Common myeloid progenitor, CD34-positive (primary cell): ENCODE data around the gene RIC8B.

Experiments
- CTCF ChIA-PET: fragments of 350-600 bp; sonication (Branson Sonifier 250); formaldehyde crosslinking; loops from one replicate; lab custom pipeline; 2021; ENCODE audit warnings: antibody characterized with exemption; lab: Charles Lee
- POLR2A ChIA-PET: fragments of 350-600 bp; sonication (Branson Sonifier 250); formaldehyde crosslinking; loops from one replicate; lab custom pipeline; 2021; ENCODE audit warnings: antibody characterized with exemption; lab: Charles Lee
- DNase-seq, 3 donors: peaks; one replicate each; pipeline versions ENCODE4 v3.0.0 to v3.0.0-alpha.2; 2013
- H3K27ac ChIP-seq, 2 experiments: 1 replicate in 1 of 2; 2 replicates in 1 of 2; pipeline ENCODE4 v1.7.0; 2013; ENCODE audit warnings: inconsistent platforms in 2 of 2, low read length in 2 of 2, mild to moderate bottlenecking in 2 of 2, low read depth in 1 of 2, moderate library complexity in 1 of 2; ENCODE audit not compliant: severe bottlenecking in 2 of 2, insufficient read depth in 1 of 2, poor library complexity in 1 of 2
- H3K27me3 ChIP-seq, 5 experiments: replicated peaks in 2 of 5; 1 replicate in 3 of 5; 2 replicates in 2 of 5; pipeline versions ENCODE4 v1.6.1 to v1.7.0; 2013; ENCODE audit warnings: low read length in 4 of 5, mild to moderate bottlenecking in 2 of 5, moderate library complexity in 2 of 5, inconsistent platforms in 1 of 5; ENCODE audit not compliant: insufficient read depth in 5 of 5, control insufficient read depth in 4 of 5
- H3K36me3 ChIP-seq, 4 experiments: 1 replicate in 2 of 4; 2 replicates in 2 of 4; pipeline versions ENCODE4 v1.6.1 to v1.7.0; 2013; ENCODE audit warnings: low read length in 3 of 4, control low read depth in 1 of 4, mild to moderate bottlenecking in 1 of 4; ENCODE audit not compliant: control insufficient read depth in 4 of 4, insufficient read depth in 4 of 4
- H3K4me1 ChIP-seq, 4 experiments: 1 replicate in 3 of 4; 2 replicates in 1 of 4; pipeline versions ENCODE4 v1.6.1 to v1.7.1; 2013; ENCODE audit warnings: low read length in 3 of 4, mild to moderate bottlenecking in 3 of 4, control low read depth in 1 of 4, inconsistent platforms in 1 of 4, moderate library complexity in 1 of 4; ENCODE audit not compliant: control insufficient read depth in 4 of 4, insufficient read depth in 4 of 4; ENCODE audit errors: control extremely low read depth in 1 of 4
- H3K4me3 ChIP-seq, 7 experiments: 1 replicate in 4 of 7; 2 replicates in 3 of 7; pipeline versions ENCODE4 v1.5.1 to v1.7.0; 2013; ENCODE audit warnings: mild to moderate bottlenecking in 7 of 7, low read length in 6 of 7, moderate library complexity in 6 of 7, inconsistent platforms in 2 of 7, low read depth in 2 of 7, control low read depth in 1 of 7; ENCODE audit not compliant: insufficient read depth in 4 of 7, control insufficient read depth in 1 of 7; ENCODE audit errors: extremely low read depth in 1 of 7
- H3K9me3 ChIP-seq, 5 experiments: 1 replicate in 4 of 5; 2 replicates in 1 of 5; pipeline versions ENCODE4 v1.6.1 to v1.7.1; 2013; ENCODE audit warnings: low read length in 4 of 5, mild to moderate bottlenecking in 2 of 5, inconsistent platforms in 1 of 5, low read depth in 1 of 5, moderate library complexity in 1 of 5; ENCODE audit not compliant: control insufficient read depth in 4 of 5, insufficient read depth in 2 of 5; ENCODE audit errors: control extremely low read depth in 1 of 5
- WGBS: methylation state at CpG from one replicate; pipeline ENCODE4 v1.1.5; 2013; ENCODE audit not compliant: insufficient coverage; 5-methylcytosine and 5-hydroxymethylcytosine counted together

The RIC8B gene

DNA sequence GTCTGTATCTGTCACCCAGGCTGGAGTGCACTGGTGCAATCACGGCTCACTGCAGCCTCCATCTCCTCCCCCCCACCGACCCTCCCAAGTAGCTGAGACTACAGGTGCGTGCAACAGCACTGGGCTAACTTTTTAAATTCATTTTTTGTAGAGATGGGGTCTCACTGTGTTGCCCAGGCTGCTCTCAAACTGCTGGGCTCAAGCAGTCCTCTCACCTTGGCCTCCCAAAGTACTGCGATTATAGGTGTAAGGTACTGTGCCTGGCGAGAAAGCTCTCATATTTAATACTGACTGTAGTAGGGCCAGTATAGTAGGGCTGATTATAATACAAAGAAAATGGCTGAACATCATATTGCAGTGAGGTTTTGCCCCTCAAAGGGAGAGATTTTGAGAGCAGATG, 2.4 kb downstream of the RIC8B start:
- ChIA-PET POLR2A (no interaction called here), CTCF (no interaction called here)
- no CpG with 5 or more reads among the region's 5 CpGs for WGBS

DNA sequence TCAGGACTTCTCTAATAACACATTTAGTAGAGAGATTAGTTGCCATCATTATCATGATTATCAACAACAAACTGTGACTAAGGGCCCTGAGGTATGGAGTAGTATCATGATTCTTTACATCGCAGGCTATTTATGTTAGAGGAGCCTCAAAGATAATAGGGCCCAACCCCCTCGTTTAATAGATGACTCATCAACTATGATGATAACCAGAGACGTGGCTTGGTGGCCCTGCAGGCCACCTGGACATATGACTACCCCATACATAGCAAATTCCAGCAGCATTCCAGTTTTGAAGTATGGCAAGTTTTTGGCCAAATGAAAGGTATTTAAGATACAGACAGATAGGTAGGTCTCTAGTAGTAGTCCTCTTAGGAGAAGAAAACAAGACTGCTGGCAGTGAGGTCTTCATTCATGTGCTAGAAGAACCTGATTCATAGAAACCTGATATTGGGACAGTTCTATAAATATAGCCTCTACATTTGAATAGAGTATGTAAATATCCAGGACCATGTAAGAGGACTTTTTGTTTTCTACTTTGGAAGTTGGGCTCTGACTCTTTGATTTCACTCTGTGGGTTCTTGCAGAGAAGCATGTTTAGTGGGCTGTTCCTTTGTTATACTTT, 5.6 kb downstream of the RIC8B start:
- Histone ChIP-seq H3K9me3 (no peaks in the 10 kb centered on the region), H3K27me3 (no peaks in the 10 kb centered on the region), H3K36me3 (peaks cover 2 to 9% (median 3%) of the 10 kb centered on the region in 4 experiments), H3K4me1 (peaks cover 0 to 8% (median 3%) of the 10 kb centered on the region in 4 experiments), H3K27ac (no peak overlapping the region), H3K4me3 (no peak overlapping the region)
- ChIA-PET POLR2A (no interaction called here), CTCF (no interaction called here)
- WGBS, result 100% methylated on average over 1 of the region's 3 CpGs
- peak in 2 of 3 donors; percentile 3 to 26 for DNase-seq

More for the DNA sequence above, 2.4 kb downstream of the RIC8B start:
- Histone ChIP-seq H3K27ac (no peak overlapping the region), H3K36me3 (no peaks in the 10 kb centered on the region), H3K4me3 (no peak overlapping the region), H3K9me3 (no peaks in the 10 kb centered on the region), H3K4me1 (peaks cover 0 to 23% (median 11%) of the 10 kb centered on the region in 4 experiments), H3K27me3 (no peaks in the 10 kb centered on the region)
- DNase-seq, result no peak

DNA sequence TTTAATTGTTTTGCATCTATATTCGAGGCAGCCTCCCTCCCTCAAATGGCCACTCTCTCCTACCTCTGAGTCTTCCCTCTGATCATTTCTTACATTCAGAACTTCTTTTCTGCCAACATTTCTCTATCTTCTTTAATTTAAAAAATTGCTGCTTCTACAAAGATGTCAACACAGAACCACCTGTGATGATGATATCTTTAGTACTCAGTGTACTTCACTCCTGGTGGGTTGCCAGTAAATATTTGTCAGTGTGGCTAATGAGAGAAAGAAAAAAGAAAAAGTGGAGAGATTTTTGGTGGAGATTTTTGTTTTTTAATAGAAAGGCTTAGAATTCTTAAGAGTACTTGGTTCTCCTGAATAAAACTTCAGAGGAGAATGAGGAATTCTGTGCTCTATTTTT, 8.1 kb downstream of the RIC8B start:
- Histone ChIP-seq H3K27ac (no peak overlapping the region), H3K4me1 (no peaks in the 10 kb centered on the region), H3K36me3 (peaks cover 3 to 15% (median 7%) of the 10 kb centered on the region in 4 experiments), H3K4me3 (no peak overlapping the region), H3K27me3 (no peaks in the 10 kb centered on the region), H3K9me3 (no peaks in the 10 kb centered on the region)
- no peak for DNase-seq
- POLR2A ChIA-PET, result no interaction called here
- CTCF ChIA-PET, result no interaction called here
- 100% methylated on average over 1 of the region's 1 CpG for WGBS

DNA sequence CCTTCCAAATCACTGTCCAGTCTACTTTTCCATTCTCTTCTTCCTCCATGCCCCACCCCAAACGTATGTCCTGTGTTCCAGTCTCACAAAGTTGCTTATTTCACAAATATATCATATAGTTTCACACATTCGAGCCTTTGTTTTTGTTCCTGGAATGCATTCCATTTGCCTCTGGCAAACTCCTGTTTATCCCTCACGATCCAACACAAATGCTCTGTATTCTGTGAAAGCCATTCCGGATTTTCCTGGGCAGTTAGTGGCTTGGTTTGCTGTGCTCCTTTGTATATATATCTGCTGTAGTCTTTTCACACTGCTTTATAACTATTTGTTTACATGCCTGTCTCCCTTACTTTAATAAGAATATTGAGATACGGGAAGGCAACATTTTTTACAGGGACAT, 9.0 kb downstream of the RIC8B start:
- Histone ChIP-seq H3K27ac (no peak overlapping the region), H3K4me3 (no peak overlapping the region), H3K36me3 (peaks cover 3 to 15% (median 7%) of the 10 kb centered on the region in 4 experiments), H3K9me3 (no peaks in the 10 kb centered on the region), H3K27me3 (no peaks in the 10 kb centered on the region), H3K4me1 (no peaks in the 10 kb centered on the region)
- POLR2A ChIA-PET, result no interaction called here
- WGBS, result 100% methylated on average over 3 of the region's 5 CpGs
- no peak for DNase-seq
- CTCF ChIA-PET, result no interaction called here

DNA sequence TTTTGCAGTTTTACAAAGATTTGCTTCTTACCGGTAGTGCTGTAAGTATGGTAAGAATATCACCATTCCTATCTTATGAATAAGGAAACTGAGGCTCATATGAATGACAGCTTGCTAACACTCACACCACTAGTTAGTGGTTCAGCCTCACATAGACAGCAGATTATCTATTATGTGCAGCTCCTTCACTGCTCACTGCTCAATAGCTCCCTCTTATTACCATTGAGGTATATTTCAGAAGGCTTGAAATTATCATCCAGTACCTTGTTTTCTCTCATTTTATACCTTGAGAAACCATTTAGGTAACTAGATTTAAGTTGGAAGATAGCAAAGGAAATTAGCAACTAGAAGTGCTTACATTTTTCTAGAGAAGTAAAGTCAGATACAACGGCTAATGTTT, 15.5 kb downstream of the RIC8B start:
- no peak overlapping the region for H3K4me3 ChIP-seq
- ChIA-PET POLR2A (no interaction called here), CTCF (no interaction called here)
- H3K27ac ChIP-seq, result no peak overlapping the region
- no peaks in the 10 kb centered on the region for H3K27me3 ChIP-seq
- H3K36me3 ChIP-seq, result peaks cover 0 to 26% (median 15%) of the 10 kb centered on the region in 4 experiments
- no peaks in the 10 kb centered on the region for H3K4me1 ChIP-seq
- H3K9me3 ChIP-seq, result no peaks in the 10 kb centered on the region
- 100% methylated on average over 1 of the region's 2 CpGs for WGBS
- no peak for DNase-seq

DNA sequence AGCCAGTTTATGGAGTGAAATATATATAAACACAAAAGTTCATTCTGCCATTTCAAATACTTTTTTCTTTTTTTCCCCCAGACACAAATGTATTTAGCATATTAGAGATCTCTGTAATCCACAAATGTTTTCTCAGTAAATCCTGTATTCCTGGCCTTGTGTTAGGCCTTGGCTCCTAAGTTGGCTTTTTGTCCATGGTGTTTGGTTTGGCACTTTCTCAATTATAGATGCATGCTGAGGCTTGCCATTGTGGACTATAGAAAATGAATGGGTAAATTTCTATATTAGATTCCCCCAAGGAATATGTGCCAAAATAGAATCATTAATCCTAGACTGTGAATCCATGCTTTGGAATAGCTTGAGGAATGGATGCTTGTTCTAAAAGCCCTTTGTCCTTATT, 17.0 kb downstream of the RIC8B start:
- DNase-seq, result no peak
- Histone ChIP-seq H3K27ac (no peak overlapping the region), H3K9me3 (no peaks in the 10 kb centered on the region), H3K4me1 (no peaks in the 10 kb centered on the region), H3K4me3 (no peak overlapping the region), H3K27me3 (no peaks in the 10 kb centered on the region), H3K36me3 (peaks cover 0 to 22% (median 13%) of the 10 kb centered on the region in 4 experiments)
- ChIA-PET CTCF (no interaction called here), POLR2A (no interaction called here)

DNA sequence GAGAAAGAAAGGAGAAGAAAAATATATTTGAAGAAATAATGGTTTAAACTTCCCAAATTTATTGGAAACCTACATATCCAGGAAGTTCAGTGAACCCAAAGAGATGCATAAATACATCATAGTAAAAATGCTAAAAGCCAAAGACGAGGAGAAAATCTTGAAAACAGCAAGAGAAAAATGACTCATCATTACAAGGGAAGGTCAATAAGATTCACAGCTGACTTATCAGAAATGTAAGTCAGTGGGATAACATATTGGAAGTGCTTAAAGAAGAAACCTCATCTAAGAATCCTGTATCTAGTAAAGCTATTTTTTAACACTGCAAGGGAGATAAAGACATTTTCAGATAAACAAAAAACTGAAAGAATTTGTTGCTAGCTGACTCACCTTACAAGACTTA, 19.9 kb downstream of the RIC8B start:
- ChIA-PET CTCF (interaction anchor here (0.6 kb wide), 1 partner anchor 12 kb away, joined by 3 read pairs; no protein-coding TSS in a partner anchor), POLR2A (no interaction called here)
- no CpG with 5 or more reads among the region's 1 CpG for WGBS
- Histone ChIP-seq H3K27me3 (no peaks in the 10 kb centered on the region), H3K36me3 (peaks cover 0 to 19% (median 10%) of the 10 kb centered on the region in 4 experiments), H3K27ac (no peak overlapping the region), H3K4me1 (no peaks in the 10 kb centered on the region), H3K4me3 (no peak overlapping the region), H3K9me3 (no peaks in the 10 kb centered on the region)
- DNase-seq, result no peak
